Activated naive CD8-positive, alpha-beta T cell treated with anti-CD3 and anti-CD28 coated beads for 36 hours (primary cell): ENCODE results near the gene AMMECR1. TPM values are rescaled to one million over a fixed set of nuclear protein-coding genes. Genes with fewer than 3 reads are reported as not detected.
"Not testable (repeated sequence)": the region's sequence is repeated elsewhere in the genome, so short reads cannot be mapped to it uniquely, and the experiment has no call there.

ENCODE experiments used
- DNase-seq: peaks from one replicate; pipeline ENCODE4 v3.0.0; 2021
- H3K27ac Mint-ChIP-seq: one replicate; pipeline ENCODE4 v1.8.0; 2022; ENCODE audit warnings: mild to moderate bottlenecking, moderate library complexity, mixed read lengths
- H3K27me3 Mint-ChIP-seq: one replicate; pipeline ENCODE4 v1.8.0; 2022; ENCODE audit warnings: mild to moderate bottlenecking, mixed read lengths
- H3K36me3 Mint-ChIP-seq: one replicate; pipeline ENCODE4 v1.8.0; 2021; ENCODE audit warnings: mild to moderate bottlenecking, mixed read lengths
- H3K4me1 Mint-ChIP-seq: one replicate; pipeline ENCODE4 v1.8.0; 2021; ENCODE audit warnings: mixed read lengths
- H3K4me3 Mint-ChIP-seq: one replicate; pipeline ENCODE4 v1.8.0; 2022; ENCODE audit warnings: mild to moderate bottlenecking, moderate library complexity, mixed read lengths
- H3K9me3 Mint-ChIP-seq: one replicate; pipeline ENCODE4 v1.8.0; 2022; ENCODE audit warnings: mixed read lengths
- total RNA-seq, 2 experiments: library from RNA; stranded (reverse); gene quantifications; one replicate each; pipeline ENCODE4 v1.2.3, GENCODE V29; 2021

Gene AMMECR1
- 10 to 100 TPM; 11.6 to 11.8 TPM for total RNA-seq

DNA sequence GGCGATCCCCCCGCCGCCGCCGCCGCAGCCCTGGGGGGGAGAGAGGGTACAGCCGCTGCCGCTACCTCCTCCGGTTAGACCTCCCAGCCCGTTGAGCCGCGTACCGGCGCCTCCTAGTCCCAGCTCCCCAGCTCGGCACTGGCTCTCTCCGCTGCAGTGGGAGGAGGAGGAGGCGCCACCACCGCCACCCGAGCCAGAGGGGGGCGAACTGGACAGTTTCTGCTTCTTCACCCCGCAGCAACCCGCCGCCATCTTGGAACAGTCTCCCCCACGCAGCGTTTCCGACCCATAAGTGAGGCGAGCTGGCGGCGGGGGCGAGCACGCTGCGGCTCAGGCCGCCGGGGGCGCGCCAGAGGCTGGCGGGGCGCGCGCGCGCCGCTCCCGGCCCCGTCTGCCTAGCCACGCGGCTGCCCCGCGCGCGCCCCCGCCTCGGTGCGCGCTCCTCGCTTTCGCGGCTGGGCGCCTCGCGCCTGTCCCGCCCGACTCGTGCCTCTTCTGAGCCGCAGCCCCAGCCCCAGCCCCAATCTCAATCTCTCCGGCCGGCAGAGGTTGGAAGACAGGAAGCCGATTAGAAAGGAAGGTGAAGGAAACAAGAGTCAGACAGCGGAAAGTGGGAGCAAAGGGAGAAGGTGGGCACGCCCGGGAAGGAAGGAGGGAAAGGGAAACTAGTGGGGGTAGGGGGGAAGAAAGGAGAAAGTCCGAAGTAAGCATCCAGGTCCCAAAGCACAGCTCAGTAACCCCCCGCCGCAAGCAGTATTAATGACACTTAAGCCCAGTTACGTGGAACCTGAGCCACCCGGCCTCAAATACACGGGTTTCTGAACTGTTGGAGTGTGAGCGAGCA lies at the start of gene AMMECR1:
TSS of gene AMMECR1 (minus strand) at position 266 of the 844 bp plus-strand sequence. CDS start at position 252, 14 bp downstream.
- Mint-ChIP-seq H3K4me3 (peak within 1 kb of the TSS; percentile 91), H3K4me1 (peaks cover 16% of the 10 kb centered on the region), H3K27me3 (peaks cover 3% of the 10 kb centered on the region), H3K9me3 (no peaks in the 10 kb centered on the region), H3K36me3 (peaks cover 2% of the 10 kb centered on the region), H3K27ac (peak within 1 kb of the TSS; percentile 97)
- peak; percentile 85 for DNase-seq

DNA sequence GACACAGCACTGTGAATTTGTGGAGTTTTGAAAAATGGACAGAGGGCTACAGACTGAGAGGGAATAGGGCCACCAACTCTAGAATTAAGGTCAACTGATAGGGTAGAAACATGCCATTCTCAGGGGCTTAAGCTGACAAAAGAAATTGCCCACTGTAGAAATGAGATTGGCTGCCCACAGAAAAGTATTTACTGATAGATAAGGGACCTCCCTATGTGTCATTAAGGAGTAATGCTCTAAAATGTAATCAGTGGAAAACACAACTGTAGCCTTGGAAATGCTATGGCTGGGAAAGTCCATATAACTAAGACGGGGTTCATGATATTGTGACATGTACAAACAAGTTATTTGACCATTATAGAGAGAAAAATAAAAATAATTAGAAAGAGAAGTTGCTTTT lies 45.4 kb upstream of the AMMECR1 start:
- Mint-ChIP-seq H3K4me1 (no peaks in the 10 kb centered on the region), H3K27ac (no peak overlapping the region), H3K4me3 (no peak overlapping the region), H3K27me3 (no peaks in the 10 kb centered on the region), H3K36me3 (no peaks in the 10 kb centered on the region), H3K9me3 (no peaks in the 10 kb centered on the region)
- no peak for DNase-seq

DNA sequence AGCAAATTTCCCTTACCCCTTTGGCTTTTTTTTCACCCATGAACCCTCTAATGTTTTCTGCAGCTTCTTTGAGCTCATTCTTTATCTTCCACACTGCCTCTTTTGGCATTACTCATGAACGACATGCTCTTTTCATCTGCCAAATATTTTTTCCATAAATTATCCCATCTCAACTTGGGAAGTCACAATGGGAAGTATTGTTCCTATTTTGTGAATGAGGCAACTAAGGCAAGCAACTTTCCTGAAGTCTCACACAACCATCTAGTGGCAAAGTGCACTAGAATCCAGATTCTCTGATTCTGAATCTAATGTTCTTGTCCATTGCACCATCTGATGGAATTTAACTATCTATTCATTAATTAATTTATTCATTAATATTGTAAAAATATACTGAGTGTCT lies 41.4 kb upstream of the AMMECR1 start:
- H3K27ac Mint-ChIP-seq, result no peak overlapping the region
- no peak for DNase-seq
- no peaks in the 10 kb centered on the region for H3K27me3 Mint-ChIP-seq
- no peaks in the 10 kb centered on the region for H3K9me3 Mint-ChIP-seq
- H3K4me1 Mint-ChIP-seq, result no peaks in the 10 kb centered on the region
- no peaks in the 10 kb centered on the region for H3K36me3 Mint-ChIP-seq
- H3K4me3 Mint-ChIP-seq, result no peak overlapping the region

DNA sequence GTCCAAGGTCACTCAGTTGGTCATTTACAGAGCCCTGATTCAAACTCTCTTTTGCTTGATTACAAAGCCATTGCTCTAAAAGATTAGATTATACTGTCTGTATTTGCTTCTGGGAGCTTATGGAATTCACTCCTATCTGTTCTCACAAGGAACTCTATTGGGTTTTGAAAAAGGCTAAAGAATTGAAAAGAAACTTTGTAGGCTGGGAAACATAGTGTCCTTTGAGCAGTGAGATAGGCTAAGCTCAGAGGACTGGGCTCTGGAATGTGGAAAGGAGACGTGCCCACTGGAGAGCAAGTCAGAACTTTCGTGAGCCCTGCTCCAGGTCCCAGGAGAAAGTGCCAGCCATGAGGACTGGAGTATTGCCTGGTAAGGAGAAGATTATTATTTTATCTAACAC lies 40.7 kb upstream of the AMMECR1 start, which contains the start of gene RTL9:
TSS of gene RTL9 (plus strand) at position 301 of the 400 bp plus-strand sequence. CDS start 91,770 bp downstream, outside the sequence.
- no peaks in the 10 kb centered on the region for H3K9me3 Mint-ChIP-seq
- no peak for DNase-seq
- no peaks in the 10 kb centered on the region for H3K36me3 Mint-ChIP-seq
- H3K27ac Mint-ChIP-seq, result no peak within 1 kb of the TSS
- H3K4me1 Mint-ChIP-seq, result no peaks in the 10 kb centered on the region
- H3K4me3 Mint-ChIP-seq, result no peak within 1 kb of the TSS
- no peaks in the 10 kb centered on the region for H3K27me3 Mint-ChIP-seq

DNA sequence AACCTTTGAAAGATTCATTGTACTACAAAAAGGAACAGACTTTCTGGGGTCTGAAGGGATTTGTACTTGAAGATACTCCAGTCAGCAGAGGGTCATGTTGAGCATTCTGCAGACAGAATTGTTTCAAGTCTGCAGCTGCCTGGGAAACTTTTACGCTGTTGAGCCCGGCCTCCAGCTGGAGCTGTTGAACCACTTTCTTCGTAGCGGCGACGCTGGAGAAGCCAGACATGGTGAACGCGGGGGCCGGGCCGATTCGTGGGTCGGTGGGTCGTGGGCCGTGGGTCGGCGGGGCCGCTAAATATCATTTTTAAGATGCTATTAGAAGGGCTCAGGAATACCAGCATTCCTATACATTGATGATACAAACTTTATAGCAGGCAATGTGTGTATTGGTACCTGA lies 28.8 kb upstream of the AMMECR1 start:
- H3K4me3 Mint-ChIP-seq, result no peak overlapping the region
- H3K4me1 Mint-ChIP-seq, result no peaks in the 10 kb centered on the region

DNA sequence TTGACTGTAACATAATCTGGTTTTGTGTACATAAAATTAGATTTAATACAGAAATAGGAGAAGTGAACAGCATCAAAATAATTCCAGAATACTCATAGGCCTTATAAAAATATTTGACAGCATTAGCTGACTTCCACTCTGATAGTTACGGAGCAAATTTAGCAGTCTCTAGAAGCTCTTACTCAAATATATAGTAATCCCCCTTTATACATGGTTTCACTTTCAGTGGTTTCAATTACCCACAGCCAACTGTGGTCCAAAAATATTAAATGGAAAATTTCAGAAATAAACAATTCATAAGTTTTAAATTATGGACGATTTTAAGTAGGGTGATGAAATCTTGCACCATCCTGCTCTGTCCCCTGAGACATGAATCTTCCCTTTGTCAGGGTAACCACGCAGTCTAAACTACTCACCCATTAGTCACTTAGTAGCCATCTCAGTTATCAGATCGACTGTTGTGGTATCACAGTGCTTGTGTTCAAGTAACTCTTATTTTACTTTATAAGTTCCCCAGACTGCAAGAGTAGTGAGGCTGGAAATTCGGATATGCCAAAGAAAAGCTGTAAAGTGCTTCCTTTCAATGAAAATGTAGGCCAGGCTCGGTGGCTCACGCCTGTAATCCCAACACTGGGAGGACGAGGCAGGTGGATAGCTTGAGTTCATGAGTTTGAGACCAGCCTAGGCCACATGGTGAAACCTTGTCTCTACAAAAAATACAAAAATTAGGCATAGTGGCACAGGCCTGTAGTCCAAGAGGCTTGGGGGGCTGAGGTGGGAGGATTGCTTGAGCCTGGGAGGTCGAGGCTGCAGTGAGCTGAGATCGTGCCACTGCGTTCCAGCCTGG lies 23.5 kb upstream of the AMMECR1 start:
- no peaks in the 10 kb centered on the region for H3K36me3 Mint-ChIP-seq
- H3K27me3 Mint-ChIP-seq, result peaks cover 3% of the 10 kb centered on the region
- no peaks in the 10 kb centered on the region for H3K9me3 Mint-ChIP-seq
- no peak overlapping the region for H3K4me3 Mint-ChIP-seq
- peaks cover 9% of the 10 kb centered on the region for H3K4me1 Mint-ChIP-seq
- peak overlapping the region; percentile 60 for H3K27ac Mint-ChIP-seq
- no peak for DNase-seq

More for the DNA sequence above, 28.8 kb upstream of the AMMECR1 start:
- Mint-ChIP-seq H3K27ac (no peak overlapping the region), H3K27me3 (no peaks in the 10 kb centered on the region), H3K36me3 (no peaks in the 10 kb centered on the region), H3K9me3 (no peaks in the 10 kb centered on the region)
- no peak for DNase-seq

DNA sequence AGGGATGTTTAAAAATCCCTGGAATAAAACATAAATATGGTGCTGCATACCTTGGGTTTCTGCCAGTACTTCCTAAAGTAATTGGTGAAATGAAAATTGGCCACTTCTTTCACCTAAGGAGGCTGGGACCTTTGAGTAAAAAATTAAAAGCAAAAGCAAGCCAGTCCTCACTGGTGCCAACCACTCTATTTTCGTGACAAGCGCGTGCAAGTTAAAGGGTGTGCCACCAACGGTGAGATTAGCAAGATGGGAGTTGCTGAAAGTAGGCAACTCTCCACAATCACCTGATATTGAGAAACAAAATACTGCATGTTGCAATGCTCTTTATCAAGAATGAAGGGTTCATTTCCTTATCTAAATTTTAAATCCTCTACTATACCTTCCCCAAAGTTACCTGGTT lies 21.1 kb upstream of the AMMECR1 start:
- Mint-ChIP-seq H3K27ac (no peak overlapping the region), H3K27me3 (peaks cover 7% of the 10 kb centered on the region), H3K9me3 (no peaks in the 10 kb centered on the region), H3K36me3 (no peaks in the 10 kb centered on the region), H3K4me3 (no peak overlapping the region), H3K4me1 (peaks cover 9% of the 10 kb centered on the region)
- DNase-seq, result no peak

DNA sequence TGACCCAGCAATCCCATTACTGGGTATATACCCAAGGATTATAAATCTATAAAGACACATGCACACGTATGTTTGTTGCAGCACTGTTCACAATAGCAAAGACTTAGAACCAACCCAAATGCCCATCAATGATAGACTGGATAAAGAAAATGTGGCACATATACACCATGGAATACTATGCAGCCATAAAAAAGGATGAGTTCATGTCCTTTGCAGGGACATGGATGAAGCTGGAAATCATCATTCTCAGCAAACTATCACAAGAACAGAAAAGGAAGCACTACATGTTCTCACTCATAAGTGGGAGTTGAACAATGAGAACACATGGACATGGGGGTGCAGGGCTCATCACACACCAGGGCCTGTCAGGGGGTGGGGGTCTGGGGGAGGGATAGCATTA lies 15.6 kb upstream of the AMMECR1 start:
- H3K36me3 Mint-ChIP-seq, DNase-seq, H3K4me3 Mint-ChIP-seq, H3K27me3 Mint-ChIP-seq, H3K4me1 Mint-ChIP-seq, H3K27ac Mint-ChIP-seq, H3K9me3 Mint-ChIP-seq: not testable (repeated sequence)

DNA sequence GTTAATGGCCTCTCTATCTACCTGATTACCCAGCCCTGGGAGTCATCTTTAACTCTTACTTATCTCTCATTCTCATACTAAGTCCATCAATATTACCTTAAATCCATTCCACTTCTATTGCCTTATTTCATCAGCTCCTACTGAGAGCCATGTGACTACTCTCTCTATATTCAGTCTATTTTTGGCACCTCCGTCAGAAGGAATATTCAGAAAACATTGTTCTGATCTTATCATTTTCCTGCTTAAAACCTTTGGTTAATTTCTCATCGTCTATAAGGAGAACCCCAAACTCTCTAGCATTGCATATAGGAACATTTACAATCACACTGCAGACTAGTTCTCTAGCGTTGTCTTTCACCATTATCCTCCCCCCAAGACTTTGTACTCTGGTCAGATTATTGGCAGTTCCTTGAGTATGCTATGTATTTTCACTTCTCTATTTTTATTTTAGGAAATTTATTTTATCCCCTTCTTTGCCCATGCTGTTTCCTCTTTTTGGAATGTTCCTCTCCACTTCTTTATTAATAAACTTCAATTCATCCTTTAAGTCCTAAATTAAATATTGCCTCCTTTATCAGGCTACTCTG lies 13.7 kb upstream of the AMMECR1 start:
- H3K4me3 Mint-ChIP-seq, result no peak overlapping the region

DNA sequence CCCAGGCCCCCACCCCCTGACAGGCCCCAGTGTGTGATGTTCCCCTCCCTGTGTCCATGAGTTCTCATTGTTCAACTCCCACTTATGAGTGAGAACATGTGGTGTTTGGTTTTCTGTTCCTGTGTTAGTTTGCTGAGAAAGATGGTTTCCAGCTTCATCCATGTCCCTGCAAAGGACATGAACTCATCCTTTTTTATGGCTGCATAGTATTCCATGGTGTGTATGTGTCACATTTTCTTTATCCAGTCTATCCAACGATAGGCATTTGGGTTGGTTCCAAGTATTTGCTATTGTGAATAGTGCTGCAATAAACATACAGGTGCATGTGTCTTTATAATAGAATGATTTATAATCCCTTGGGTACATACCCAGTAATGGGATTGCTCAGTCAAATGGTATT lies 10.7 kb upstream of the AMMECR1 start:
- H3K27me3 Mint-ChIP-seq, H3K4me3 Mint-ChIP-seq, DNase-seq, H3K4me1 Mint-ChIP-seq, H3K9me3 Mint-ChIP-seq, H3K27ac Mint-ChIP-seq, H3K36me3 Mint-ChIP-seq: not testable (repeated sequence)

More for the DNA sequence above, 13.7 kb upstream of the AMMECR1 start:
- H3K9me3 Mint-ChIP-seq, result no peaks in the 10 kb centered on the region
- no peaks in the 10 kb centered on the region for H3K4me1 Mint-ChIP-seq
- no peaks in the 10 kb centered on the region for H3K36me3 Mint-ChIP-seq
- no peak overlapping the region for H3K27ac Mint-ChIP-seq
- DNase-seq, result no peak
- H3K27me3 Mint-ChIP-seq, result peaks cover 4% of the 10 kb centered on the region

DNA sequence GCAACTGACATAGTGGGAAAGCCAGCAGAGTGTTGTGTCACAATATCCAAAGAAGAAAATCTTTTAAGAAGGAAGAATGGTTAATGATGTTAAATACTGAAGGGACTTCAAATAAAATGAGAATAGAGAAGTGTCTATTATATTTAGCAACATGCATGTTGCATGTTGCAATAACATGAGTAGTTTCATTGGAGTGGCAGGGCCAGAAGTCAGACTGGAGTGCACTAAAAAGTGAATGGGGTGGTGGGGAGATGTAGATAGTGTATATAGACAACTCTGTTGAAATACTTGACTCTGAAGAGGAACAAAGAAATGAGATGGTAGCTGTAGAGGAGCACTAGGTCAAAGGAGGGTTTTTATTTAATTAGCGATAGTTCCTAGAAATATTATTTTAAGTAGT lies 9.5 kb upstream of the AMMECR1 start:
- no peaks in the 10 kb centered on the region for H3K4me1 Mint-ChIP-seq
- H3K27me3 Mint-ChIP-seq, result no peaks in the 10 kb centered on the region
- no peak overlapping the region for H3K27ac Mint-ChIP-seq
- DNase-seq, result no peak
- H3K9me3 Mint-ChIP-seq, result no peaks in the 10 kb centered on the region
- no peaks in the 10 kb centered on the region for H3K36me3 Mint-ChIP-seq
- no peak overlapping the region for H3K4me3 Mint-ChIP-seq

DNA sequence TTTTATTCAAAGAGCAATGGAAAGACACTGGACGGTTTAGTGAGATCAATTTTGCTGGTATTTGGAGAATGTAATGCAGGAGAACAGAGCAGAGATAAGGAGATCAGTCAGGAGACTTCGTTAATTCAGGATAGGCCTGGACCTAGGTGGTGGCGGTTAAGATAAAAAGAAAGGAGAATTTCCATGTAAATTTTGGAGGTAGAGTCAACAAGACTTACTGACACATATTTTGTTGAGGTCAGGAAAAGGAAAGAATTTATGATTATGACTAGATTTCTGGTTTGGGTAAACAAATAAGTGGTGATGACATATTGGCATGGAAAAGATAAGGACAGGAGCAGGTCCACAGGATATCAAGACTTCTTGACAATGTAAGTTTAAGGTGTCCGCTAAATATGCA lies 8.8 kb upstream of the AMMECR1 start:
- Mint-ChIP-seq H3K27me3 (peaks cover 3% of the 10 kb centered on the region), H3K36me3 (no peaks in the 10 kb centered on the region), H3K9me3 (no peaks in the 10 kb centered on the region), H3K4me3 (no peak overlapping the region), H3K4me1 (no peaks in the 10 kb centered on the region), H3K27ac (no peak overlapping the region)
- DNase-seq, result no peak

DNA sequence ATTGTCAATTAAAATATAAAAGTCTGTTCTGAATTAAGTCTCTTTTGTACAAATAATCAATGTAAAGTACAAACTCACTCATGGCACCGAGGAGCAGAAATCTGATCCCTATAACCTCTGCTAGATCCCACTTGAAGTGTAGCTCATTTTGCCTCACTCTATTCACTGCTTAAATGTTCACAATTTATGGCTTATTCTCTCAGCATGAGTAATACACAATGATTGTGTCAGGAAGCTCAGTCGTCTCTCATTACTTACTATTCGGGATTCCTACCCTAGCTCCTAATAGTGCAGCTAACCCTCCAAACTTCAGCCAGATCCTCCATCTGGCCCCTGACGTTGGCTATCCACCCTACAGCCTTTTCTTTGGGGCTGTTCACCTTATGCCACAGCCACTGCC lies 4.7 kb upstream of the AMMECR1 start:
- Mint-ChIP-seq H3K27ac (no peak overlapping the region), H3K9me3 (no peaks in the 10 kb centered on the region), H3K4me3 (no peak overlapping the region), H3K27me3 (peaks cover 3% of the 10 kb centered on the region), H3K4me1 (peaks cover 2% of the 10 kb centered on the region), H3K36me3 (no peaks in the 10 kb centered on the region)
- no peak for DNase-seq

DNA sequence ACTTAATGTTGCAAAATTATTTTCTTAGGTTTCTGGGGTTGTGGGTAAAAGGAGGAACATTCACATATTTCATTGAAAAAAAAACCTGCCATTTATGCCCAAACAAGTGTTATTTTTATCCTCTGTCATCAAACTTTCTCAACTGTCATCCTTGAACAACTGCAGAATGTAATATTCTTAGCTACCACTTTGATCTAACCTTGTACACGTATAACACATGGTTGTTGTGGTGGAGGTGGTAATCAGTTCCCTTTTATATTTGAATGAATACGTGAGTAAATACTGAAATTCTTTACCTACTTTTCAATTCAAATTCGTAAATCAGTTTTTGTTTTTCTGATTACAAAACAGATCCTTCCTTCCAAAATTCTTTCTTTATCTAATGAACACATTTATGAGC lies 3.8 kb upstream of the AMMECR1 start:
- Mint-ChIP-seq H3K27me3 (peaks cover 3% of the 10 kb centered on the region), H3K27ac (no peak overlapping the region), H3K4me1 (peaks cover 2% of the 10 kb centered on the region), H3K9me3 (no peaks in the 10 kb centered on the region), H3K36me3 (no peaks in the 10 kb centered on the region), H3K4me3 (no peak overlapping the region)
- DNase-seq, result no peak

DNA sequence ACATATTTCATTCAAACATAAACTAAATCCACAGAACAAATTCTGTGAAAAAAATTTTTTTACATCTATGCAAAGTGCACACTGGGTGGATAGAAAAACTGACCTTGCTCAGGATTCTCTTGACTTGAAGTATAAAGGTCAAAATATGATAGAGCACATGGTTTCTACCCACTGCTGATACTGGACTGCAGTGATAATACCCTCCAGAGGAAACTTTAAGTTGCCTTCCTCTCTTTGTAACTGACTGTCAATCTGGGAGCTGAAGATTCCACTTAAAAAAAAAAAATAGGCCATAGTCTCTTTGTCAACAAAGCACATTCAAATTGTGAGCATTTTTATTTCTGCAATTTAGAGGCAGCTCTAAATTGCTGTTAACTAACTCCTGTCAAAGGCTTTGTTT lies 3.2 kb upstream of the AMMECR1 start:
- DNase-seq, result no peak
- H3K4me1 Mint-ChIP-seq, result peaks cover 2% of the 10 kb centered on the region
- peaks cover 3% of the 10 kb centered on the region for H3K27me3 Mint-ChIP-seq
- no peak overlapping the region for H3K27ac Mint-ChIP-seq
- H3K9me3 Mint-ChIP-seq, result no peaks in the 10 kb centered on the region
- H3K36me3 Mint-ChIP-seq, result no peaks in the 10 kb centered on the region
- H3K4me3 Mint-ChIP-seq, result no peak overlapping the region
